ENCODE data around the gene ELOF1. TPM values are rescaled to one million over a fixed set of nuclear protein-coding genes. Genes with fewer than 3 reads are reported as not detected.

ELOF1 gene
- 91.9 to 124 TPM (median 109 TPM) in 5 replicates for total RNA-seq (2022; extraction: Qiagen RNA extraction; ENCODE audit: low read depth)

GRCh38 chr19:11558881-11559828, at the start of gene ELOF1:
ELOF1 (minus strand) TSS chr19:11559230; CDS start chr19:11554347, 4,883 bp downstream.

GRCh38 chr19:11597202-11598102, 38.4 kb upstream of the ELOF1 start, which contains the start of gene ZNF627:
ZNF627 (plus strand) TSS chr19:11597483; CDS start chr19:11597628, 145 bp downstream.

GRCh38 chr19:11577451-11578257, 18.6 kb upstream of the ELOF1 start, which contains the start of gene ACP5:
ACP5 (minus strand) TSS chr19:11577645; CDS start chr19:11577317, 328 bp downstream.

GRCh38 chr19:11538232-11539036, 20.6 kb downstream of the ELOF1 start, which contains the start of gene CNN1:
CNN1 (plus strand) TSS chr19:11538851; CDS start chr19:11538928, 77 bp downstream.

GRCh38 chr19:11528551-11529341, 30.3 kb downstream of the ELOF1 start, which contains the start of gene ECSIT:
ECSIT (minus strand) TSS chr19:11529134; CDS start chr19:11519170, 9,964 bp downstream.

GRCh38 chr19:11505504-11506100, 53.4 kb downstream of the ELOF1 start, which contains the start of gene ZNF653:
ZNF653 (minus strand) TSS chr19:11505839; CDS start chr19:11505786, 53 bp downstream.

Other genes starting within 250 kb of the ELOF1 start
- gene RAB3D, start 219.6 kb downstream of the ELOF1 start, total RNA-seq (2022; extraction: Qiagen RNA extraction; ENCODE audit: low read depth): 2.4 to 3.5 TPM (median 3.0 TPM) in 5 replicates
- gene TMEM205, start 213.0 kb downstream of the ELOF1 start, total RNA-seq (2022; extraction: Qiagen RNA extraction; ENCODE audit: low read depth): 93.6 to 128 TPM (median 112 TPM) in 5 replicates
- gene CCDC159, start 212.7 kb downstream of the ELOF1 start, total RNA-seq (2022; extraction: Qiagen RNA extraction; ENCODE audit: low read depth): 4.3 to 5.6 TPM (median 5.5 TPM) in 5 replicates
- gene PLPPR2, start 203.8 kb downstream of the ELOF1 start, total RNA-seq (2022; extraction: Qiagen RNA extraction; ENCODE audit: low read depth): 6.8 to 10.4 TPM (median 10.3 TPM) in 5 replicates
- gene SWSAP1, start 184.6 kb downstream of the ELOF1 start, total RNA-seq (2022; extraction: Qiagen RNA extraction; ENCODE audit: low read depth): 1.3 to 2.7 TPM (median 2.3 TPM) in 5 replicates
- gene EPOR, start 174.9 kb downstream of the ELOF1 start, total RNA-seq (2022; extraction: Qiagen RNA extraction; ENCODE audit: low read depth): 3.5 to 5.7 TPM (median 5.1 TPM) in 5 replicates
- 1.3 to 2.4 TPM (median 1.8 TPM) in 5 replicates for gene RGL3, start 139.9 kb downstream of the ELOF1 start, total RNA-seq (2022; extraction: Qiagen RNA extraction; ENCODE audit: low read depth)
- 0.87 to 1.4 TPM (median 1.1 TPM) in 5 replicates for gene ODAD3, start 124.1 kb downstream of the ELOF1 start, total RNA-seq (2022; extraction: Qiagen RNA extraction; ENCODE audit: low read depth)
- gene PRKCSH, start 123.6 kb downstream of the ELOF1 start, total RNA-seq (2022; extraction: Qiagen RNA extraction; ENCODE audit: low read depth): 251 to 271 TPM (median 263 TPM) in 5 replicates
- gene ELAVL3, start 78.2 kb downstream of the ELOF1 start, total RNA-seq (2022; extraction: Qiagen RNA extraction; ENCODE audit: low read depth): 0.07 to 0.19 TPM (median 0.13 TPM) in 4 of 5 replicates, not detected in the other
- 4.1 to 5.9 TPM (median 5.4 TPM) in 5 replicates for gene ZNF653, start 53.4 kb downstream of the ELOF1 start, total RNA-seq (2022; extraction: Qiagen RNA extraction; ENCODE audit: low read depth)
- gene ECSIT, start 30.1 kb downstream of the ELOF1 start, total RNA-seq (2022; extraction: Qiagen RNA extraction; ENCODE audit: low read depth): 30.6 to 37.0 TPM (median 32.2 TPM) in 5 replicates
- 0.23 to 0.60 TPM (median 0.53 TPM) in 5 replicates for gene CNN1, start 20.4 kb downstream of the ELOF1 start, total RNA-seq (2022; extraction: Qiagen RNA extraction; ENCODE audit: low read depth)
- gene ACP5, start 18.4 kb upstream of the ELOF1 start, total RNA-seq (2022; extraction: Qiagen RNA extraction; ENCODE audit: low read depth): 0.10 to 0.33 TPM (median 0.24 TPM) in 4 of 5 replicates, not detected in the other
- 3.4 to 5.3 TPM (median 4.0 TPM) in 5 replicates for gene ZNF627, start 38.3 kb upstream of the ELOF1 start, total RNA-seq (2022; extraction: Qiagen RNA extraction; ENCODE audit: low read depth)
- 2.1 to 4.6 TPM (median 3.1 TPM) in 5 replicates for gene ZNF823, start 179.7 kb upstream of the ELOF1 start, total RNA-seq (2022; extraction: Qiagen RNA extraction; ENCODE audit: low read depth)
- gene ZNF441, start 207.8 kb upstream of the ELOF1 start, total RNA-seq (2022; extraction: Qiagen RNA extraction; ENCODE audit: low read depth): 0.02 TPM in 1 of 5 replicates, not detected in the others
- not detected in 5 replicates for gene ZNF491, start 239.3 kb upstream of the ELOF1 start, total RNA-seq (2022; extraction: Qiagen RNA extraction; ENCODE audit: low read depth)

All from A549 treated with CpdA at 1 μM for 4 hours (cell line).